Mucosa of descending colon (tissue), 3 donors: ENCODE results near the gene KIAA1614. TPM values are rescaled to one million over a fixed set of nuclear protein-coding genes. Genes with fewer than 3 reads are reported as not detected.

Source experiments
- ATAC-seq: fragments of 200-7000 bp; cut with Tn5 transposase; one replicate; pipeline ENCODE4 v1.9.1; 2020; ENCODE audit warnings: mild to moderate bottlenecking, moderate library complexity
- DNase-seq, 3 donors: peaks; one replicate each; pipeline ENCODE4 v3.0.0-alpha.2; 2020
- H3K36me3 ChIP-seq: fragments of 200-600 bp; one replicate; pipeline ENCODE4 v1.8.0; 2021; ENCODE audit warnings: low read depth, mild to moderate bottlenecking
- H3K4me1 ChIP-seq: fragments of 200-600 bp; one replicate; pipeline ENCODE4 v1.8.0; 2021; ENCODE audit warnings: low read depth, mild to moderate bottlenecking
- H3K4me3 ChIP-seq: fragments of 200-600 bp; one replicate; pipeline ENCODE4 v1.8.0; 2021; ENCODE audit warnings: mild to moderate bottlenecking
- H3K9me3 ChIP-seq: fragments of 200-600 bp; one replicate; pipeline ENCODE4 v1.8.0; 2021; ENCODE audit warnings: mild to moderate bottlenecking
- intact Hi-C, 2 donors: fragments of 100-400 bp; cut with DNase I in 1 of 2; cut with micrococcal nuclease in 1 of 2; formaldehyde crosslinking; loops; one replicate each; pipeline versions ENCODE4 v1.11.0 to v1.11.1; 2022; cut with DNase I, micrococcal nuclease
- total RNA-seq, 3 donors: library from RNA; stranded (reverse); fragmentation: NEBNext Ultra II Directional in 2 of 3; extraction: Animal tissue kit (Norgen Biotek cat#: 25700) in 2 of 3; gene quantifications; one replicate each; pipeline versions ENCODE4 v1.2.1 to v1.2.4, GENCODE V29; 2021 to 2023
- TF ChIP-seq, protein P1 (sequence below): fragments of 200-600 bp; IDR thresholded peaks from one replicate; pipeline ENCODE4 v1.8.0; 2022; ENCODE audit warnings: antibody characterized with exemption, mild to moderate bottlenecking
- donor health status: DM: no; HTN: no; CAD: no; lungs with moderate emphysema.
- donor health status: DM: no; HTN: no; CAD: no.
- donor health status: DM: no; HTN: yes; CAD: no.

KIAA1614 gene
- total RNA-seq, 3 donors from 2014 or later = 1.2 to 11.1 (median 2.0) TPM

DNA sequence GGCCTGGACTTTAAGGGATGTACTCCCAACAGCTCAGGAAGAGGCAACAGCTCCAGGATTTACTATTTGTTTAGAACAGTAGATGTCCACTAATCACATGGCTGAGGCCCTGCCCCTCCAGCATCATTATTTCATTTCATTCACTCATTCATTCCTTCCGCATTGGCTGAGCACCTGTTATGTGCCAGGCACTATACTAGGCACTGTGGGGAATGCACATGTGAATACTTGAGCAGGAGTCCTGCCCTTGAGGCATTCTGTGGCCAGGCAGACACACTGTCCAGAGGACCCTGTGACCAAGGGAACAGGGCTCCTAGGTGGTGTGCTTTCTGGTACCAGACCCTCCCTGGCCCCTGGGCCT lies 24.3 kb downstream of the KIAA1614 start:
- H3K36me3 ChIP-seq = no peaks in the 10 kb centered on the region
- no peak overlapping the region for H3K4me3 ChIP-seq
- DNase-seq (no peak), ATAC-seq (no peak)
- intact Hi-C loops = no loop called here
- TF ChIP-seq, protein P1, sequence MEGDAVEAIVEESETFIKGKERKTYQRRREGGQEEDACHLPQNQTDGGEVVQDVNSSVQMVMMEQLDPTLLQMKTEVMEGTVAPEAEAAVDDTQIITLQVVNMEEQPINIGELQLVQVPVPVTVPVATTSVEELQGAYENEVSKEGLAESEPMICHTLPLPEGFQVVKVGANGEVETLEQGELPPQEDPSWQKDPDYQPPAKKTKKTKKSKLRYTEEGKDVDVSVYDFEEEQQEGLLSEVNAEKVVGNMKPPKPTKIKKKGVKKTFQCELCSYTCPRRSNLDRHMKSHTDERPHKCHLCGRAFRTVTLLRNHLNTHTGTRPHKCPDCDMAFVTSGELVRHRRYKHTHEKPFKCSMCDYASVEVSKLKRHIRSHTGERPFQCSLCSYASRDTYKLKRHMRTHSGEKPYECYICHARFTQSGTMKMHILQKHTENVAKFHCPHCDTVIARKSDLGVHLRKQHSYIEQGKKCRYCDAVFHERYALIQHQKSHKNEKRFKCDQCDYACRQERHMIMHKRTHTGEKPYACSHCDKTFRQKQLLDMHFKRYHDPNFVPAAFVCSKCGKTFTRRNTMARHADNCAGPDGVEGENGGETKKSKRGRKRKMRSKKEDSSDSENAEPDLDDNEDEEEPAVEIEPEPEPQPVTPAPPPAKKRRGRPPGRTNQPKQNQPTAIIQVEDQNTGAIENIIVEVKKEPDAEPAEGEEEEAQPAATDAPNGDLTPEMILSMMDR = no peak
- no peaks in the 10 kb centered on the region for H3K9me3 ChIP-seq
- no peaks in the 10 kb centered on the region for H3K4me1 ChIP-seq

DNA sequence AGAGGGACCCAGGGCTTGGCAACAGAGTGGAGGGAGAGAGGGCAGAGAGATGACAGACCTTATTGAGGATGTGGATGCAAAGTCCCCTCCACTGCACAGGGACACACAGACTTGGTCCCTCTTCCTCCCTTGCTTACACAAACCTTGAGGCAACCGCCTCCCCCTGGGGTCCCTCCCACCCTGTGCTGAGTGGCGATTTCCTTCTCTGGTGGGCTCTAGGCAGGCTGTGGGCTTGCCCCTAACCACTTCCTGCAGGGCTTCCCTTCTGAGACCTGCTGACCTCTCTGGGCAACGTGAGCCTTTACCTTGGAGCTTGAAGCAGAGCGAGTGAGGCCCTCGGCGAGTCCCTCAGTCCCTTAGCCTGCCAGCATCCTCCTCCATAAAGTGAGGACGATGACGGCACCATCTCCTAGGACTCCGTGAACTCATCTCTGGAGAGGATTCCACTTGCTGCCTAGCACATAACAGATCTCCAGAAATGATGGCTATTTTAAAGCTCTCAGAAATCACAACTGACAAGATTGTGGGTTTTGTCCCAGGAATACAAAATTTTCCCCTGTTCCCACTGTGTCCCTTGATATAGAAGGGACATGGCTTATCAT lies 25.0 kb downstream of the KIAA1614 start:
- H3K36me3 ChIP-seq = no peaks in the 10 kb centered on the region
- TF ChIP-seq, protein P1 = no peak
- DNase-seq (no peak), ATAC-seq (no peak)
- H3K9me3 ChIP-seq = no peaks in the 10 kb centered on the region
- intact Hi-C loops = no loop called here
- no peak overlapping the region for H3K4me3 ChIP-seq
- no peaks in the 10 kb centered on the region for H3K4me1 ChIP-seq

DNA sequence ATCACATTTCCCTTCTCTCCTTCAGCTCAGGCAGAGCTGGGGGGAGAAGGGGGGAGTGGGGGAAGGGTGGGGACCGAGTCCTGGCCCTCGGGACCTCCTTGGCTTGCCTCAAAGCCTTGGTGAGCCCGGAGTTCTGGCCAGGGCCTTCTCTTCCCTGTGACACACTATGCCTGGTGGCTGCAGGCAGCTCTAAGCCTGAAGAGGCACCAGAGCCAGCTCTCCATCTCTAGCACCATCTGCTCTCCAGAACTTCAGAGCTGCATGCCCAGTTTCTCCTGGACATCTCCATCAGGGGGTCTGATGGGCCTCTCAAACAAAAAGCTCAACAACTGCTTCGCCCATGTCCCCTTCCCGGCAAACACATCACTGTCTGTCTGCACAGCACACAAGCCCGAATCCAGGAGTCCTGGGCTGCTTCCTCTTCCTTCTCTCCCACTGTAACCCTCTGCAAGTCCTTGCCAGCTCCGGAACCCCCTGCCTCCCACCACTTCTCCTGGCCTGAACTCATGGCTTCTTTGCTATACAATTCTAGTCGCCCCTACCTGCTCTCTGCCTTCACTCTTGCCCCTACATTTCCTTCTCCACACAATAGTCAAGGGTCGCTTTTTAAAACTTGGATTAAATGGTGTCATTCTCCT lies 26.5 kb downstream of the KIAA1614 start:
- Histone ChIP-seq H3K4me3 (no peak overlapping the region), H3K36me3 (no peaks in the 10 kb centered on the region), H3K9me3 (no peaks in the 10 kb centered on the region), H3K4me1 (no peaks in the 10 kb centered on the region)
- intact Hi-C loops = no loop called here
- ATAC-seq (no peak), DNase-seq (no peak)
- TF ChIP-seq, protein P1 = no peak

DNA sequence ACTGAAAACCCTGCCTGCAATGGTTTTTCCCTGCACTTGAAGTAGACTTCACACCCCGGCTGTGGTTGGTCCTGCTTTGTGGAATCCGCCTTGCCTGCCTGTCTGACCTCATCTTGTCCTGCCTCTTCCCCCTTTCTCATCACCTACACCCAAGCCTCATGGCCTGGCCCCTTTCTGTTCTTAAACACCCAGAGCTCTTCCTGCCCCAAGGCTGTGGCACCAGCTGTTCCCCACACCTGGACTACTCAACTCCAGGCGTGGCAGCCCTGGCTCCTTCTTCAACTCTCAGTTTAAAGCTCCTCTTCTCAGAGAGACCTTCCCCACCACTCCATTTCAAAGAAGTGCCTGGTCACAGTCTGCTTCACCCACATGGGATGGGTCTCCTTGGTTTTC lies 27.0 kb downstream of the KIAA1614 start:
- TF ChIP-seq, protein P1 = no peak
- intact Hi-C loops = no loop called here
- H3K36me3 ChIP-seq = no peaks in the 10 kb centered on the region
- no peaks in the 10 kb centered on the region for H3K9me3 ChIP-seq
- ATAC-seq (no peak), DNase-seq (peak in 1 of 3 donors; percentile 10)
- no peaks in the 10 kb centered on the region for H3K4me1 ChIP-seq
- no peak overlapping the region for H3K4me3 ChIP-seq

DNA sequence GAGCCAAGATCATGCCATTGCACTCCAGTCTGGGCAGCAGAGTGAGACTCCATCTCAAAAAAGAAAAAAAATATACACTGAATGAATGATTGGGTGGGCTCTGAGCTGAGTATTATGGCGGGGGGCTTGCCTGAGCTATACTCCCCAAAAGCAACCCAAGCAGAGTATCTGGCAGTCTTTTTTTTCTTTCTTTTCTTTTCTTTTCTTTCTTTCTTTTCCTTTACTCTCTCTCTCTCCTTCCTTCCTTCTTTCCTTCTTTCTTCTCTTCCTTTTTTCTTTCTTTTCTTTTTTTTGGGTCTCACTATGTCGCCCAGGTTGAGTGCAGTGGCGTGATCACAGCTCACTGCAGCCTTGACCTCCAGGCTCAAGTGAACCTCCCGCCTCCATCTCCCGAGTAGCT lies 27.7 kb downstream of the KIAA1614 start:
- no peak for DNase-seq
- TF ChIP-seq, protein P1 = no peak
- Histone ChIP-seq H3K9me3 (no peaks in the 10 kb centered on the region), H3K36me3 (no peaks in the 10 kb centered on the region), H3K4me1 (no peaks in the 10 kb centered on the region), H3K4me3 (no peak overlapping the region)
- intact Hi-C loops = no loop called here
- ATAC-seq = no peak
